ENCODE results near the gene SPOUT1. TPM values are rescaled to one million over a fixed set of nuclear protein-coding genes. Genes with fewer than 3 reads are reported as not detected.

Gene SPOUT1
- total and polyA plus RNA-seq, 2 of the 13 experiments (the other 11 are each of a cell fraction or from before 2014, with no cell fraction given), result 39.0 to 45.8 TPM

GRCh38 chr9:128829477-128830251, at the start of gene SPOUT1 (continued):
- TF ChIP-seq TRAFD1 (CRISPR knock-in tag; IDR thresholded peaks at IDR 0.05; ENCODE audit: borderline replicate concordance) (no peak), FOXM1 (CRISPR knock-in tag; IDR thresholded peaks at IDR 0.05) (no peak), NFE2L1 (CRISPR knock-in tag; IDR thresholded peaks at IDR 0.05; ENCODE audit: borderline replicate concordance) (no peak), GLI4 (CRISPR knock-in tag; IDR thresholded peaks at IDR 0.05; ENCODE audit: borderline replicate concordance) (no peak), AKAP8 (CRISPR knock-in tag; IDR thresholded peaks at IDR 0.05) (peak; percentile 78; the same call in 1 of the 2 replicates), CCAR2 (optimal IDR thresholded peaks at IDR 0.05; ENCODE audit: low read depth, low read length) (no peak), ZMYM2 (CRISPR knock-in tag; IDR thresholded peaks at IDR 0.05) (no peak), NR2F1 (CRISPR knock-in tag; IDR thresholded peaks at IDR 0.05) (no peak), ZUFSP (CRISPR knock-in tag; IDR thresholded peaks at IDR 0.05; ENCODE audit: borderline replicate concordance) (no peak), MBNL3 (CRISPR knock-in tag; conservative IDR thresholded peaks at IDR 0.05) (no peak), RNF2 (conservative IDR thresholded peaks at IDR 0.05; ENCODE audit: low read depth) (peak; percentile 78), ZC3H4 (CRISPR knock-in tag; IDR thresholded peaks at IDR 0.05; ENCODE audit: borderline replicate concordance) (0 out of 2 replicates have a peak, but pooled peaks have one; percentile 69), ZNF17 (CRISPR knock-in tag; IDR thresholded peaks at IDR 0.05) (no peak), ZBTB44 (CRISPR knock-in tag; IDR thresholded peaks at IDR 0.05) (no peak), DRAP1 (CRISPR knock-in tag; IDR thresholded peaks at IDR 0.05) (peak; percentile 80), ZNF776 (CRISPR knock-in tag; IDR thresholded peaks at IDR 0.05) (peak; percentile 89), ZNF644 (CRISPR knock-in tag; IDR thresholded peaks at IDR 0.05; ENCODE audit: low read depth) (no peak), ATF7 (IDR thresholded peaks at IDR 0.05) (no peak), ATF7 (CRISPR knock-in tag; IDR thresholded peaks at IDR 0.05) (no peak), RARA (CRISPR knock-in tag; IDR thresholded peaks at IDR 0.05) (peak; percentile 28), SCMH1 (CRISPR knock-in tag; IDR thresholded peaks at IDR 0.05; ENCODE audit: borderline replicate concordance) (no peak), FOSL2 (CRISPR knock-in tag; IDR thresholded peaks at IDR 0.05) (0 out of 2 replicates have a peak, but pooled peaks have one; percentile 29), CSRNP1 (CRISPR knock-in tag; IDR thresholded peaks at IDR 0.05) (0 out of 2 replicates have a peak, but pooled peaks have one; percentile 59)
